ENCODE data around the gene BABAM2. TPM values are rescaled to one million over a fixed set of nuclear protein-coding genes. Genes with fewer than 3 reads are reported as not detected.

The BABAM2 gene
- total RNA-seq, 3 donors from 2014 or later: 34.8 to 42.4 (median 41.3) TPM

- H3K9me3 ChIP-seq: no peaks in the 10 kb centered on the region
- DNase-seq (no peak), ATAC-seq (no peak)
- intact Hi-C loops (cut with DNase I, micrococcal nuclease): no loop called here
- no peak overlapping the region for H3K4me3 ChIP-seq
- peaks cover under 1% of the 10 kb centered on the region for H3K4me1 ChIP-seq (ENCODE audit: low read depth)
- TF ChIP-seq CTCF (IDR thresholded peaks at IDR 0.05): no peak
- no peaks in the 10 kb centered on the region for H3K36me3 ChIP-seq (ENCODE audit: low read depth)
Observed at GRCh38 chr2:28313220-28313784, 422.8 kb downstream of the BABAM2 start.

GRCh38 chr2:28314968-28315367, 424.4 kb downstream of the BABAM2 start:
- ATAC-seq: no peak
- intact Hi-C loops (cut with DNase I, micrococcal nuclease): no loop called here

DNA sequence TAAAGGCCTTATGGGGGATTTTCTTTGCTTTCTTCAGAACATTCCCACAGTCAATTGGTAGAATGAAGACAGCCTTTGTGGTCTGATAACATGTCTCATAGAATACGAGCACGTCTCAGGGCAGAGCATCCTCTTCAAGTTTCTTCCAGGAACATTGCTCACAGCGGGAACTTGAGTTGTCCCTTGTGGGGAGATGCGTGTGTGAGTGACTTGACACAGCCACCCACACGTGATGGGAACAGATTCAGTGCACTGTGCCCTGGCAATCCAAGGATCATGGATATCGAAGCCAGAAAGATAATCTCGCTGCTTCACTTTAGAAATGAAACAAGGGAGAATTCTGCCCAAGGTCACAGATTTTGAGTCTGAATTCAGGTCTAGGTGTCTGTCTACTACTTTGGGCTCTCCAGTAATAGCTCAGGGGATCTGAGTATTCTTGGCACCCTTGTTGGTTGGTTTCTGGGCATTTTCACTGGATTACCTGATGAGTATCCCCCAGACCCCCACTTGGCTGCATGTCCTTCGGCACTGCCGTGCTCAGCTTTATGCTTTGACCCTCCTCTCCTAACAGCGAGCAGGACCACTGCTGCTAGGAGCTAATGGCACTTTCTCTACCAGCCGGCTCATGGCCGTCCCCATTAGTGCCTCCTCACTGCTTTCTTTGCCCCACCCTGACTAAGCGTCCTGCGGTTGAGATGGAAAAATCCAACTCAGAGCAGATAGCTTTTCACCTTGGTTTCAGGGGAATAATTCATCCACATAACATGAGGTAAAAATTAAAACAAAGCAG, 426.2 kb downstream of the BABAM2 start:
- ATAC-seq: no peak
- no peak for TF ChIP-seq CTCF (IDR thresholded peaks at IDR 0.05)
- intact Hi-C loops (cut with DNase I, micrococcal nuclease): no loop called here

More at GRCh38 chr2:28314968-28315367, 424.4 kb downstream of the BABAM2 start:
- no peak for TF ChIP-seq CTCF (IDR thresholded peaks at IDR 0.05)
- Histone ChIP-seq H3K4me3 (no peak overlapping the region), H3K4me1 (ENCODE audit: low read depth) (peaks cover 7% of the 10 kb centered on the region), H3K36me3 (ENCODE audit: low read depth) (no peaks in the 10 kb centered on the region), H3K9me3 (no peaks in the 10 kb centered on the region)
- DNase-seq: no peak

DNA sequence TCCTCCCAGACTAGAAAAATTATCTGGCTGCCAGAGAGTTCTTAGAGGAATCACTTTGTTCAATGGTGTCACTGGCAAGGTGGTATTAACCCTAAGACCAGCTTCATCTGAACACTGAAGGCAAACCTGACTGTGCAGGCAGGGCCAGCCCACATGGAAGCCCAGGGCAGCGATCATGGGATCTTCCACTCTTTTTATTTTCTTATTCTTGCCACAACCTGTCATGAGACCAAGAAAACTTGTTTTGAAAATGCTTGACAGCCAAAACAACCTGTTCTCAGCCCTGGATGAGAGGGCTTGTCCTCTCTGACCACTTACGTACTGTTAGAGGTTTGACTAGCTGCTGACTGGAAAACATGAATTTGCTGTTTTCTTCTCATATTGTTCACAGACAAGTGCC, 426.9 kb downstream of the BABAM2 start:
- no peak overlapping the region for H3K4me3 ChIP-seq
- no peaks in the 10 kb centered on the region for H3K9me3 ChIP-seq
- intact Hi-C loops (cut with DNase I, micrococcal nuclease): no loop called here
- no peak for TF ChIP-seq CTCF (IDR thresholded peaks at IDR 0.05)
- ATAC-seq (no peak), DNase-seq (no peak)
- H3K4me1 ChIP-seq (ENCODE audit: low read depth): peaks cover 7% of the 10 kb centered on the region
- no peaks in the 10 kb centered on the region for H3K36me3 ChIP-seq (ENCODE audit: low read depth)

More for the DNA sequence above, 426.2 kb downstream of the BABAM2 start:
- Histone ChIP-seq H3K4me1 (ENCODE audit: low read depth) (peaks cover 7% of the 10 kb centered on the region), H3K9me3 (no peaks in the 10 kb centered on the region), H3K36me3 (ENCODE audit: low read depth) (no peaks in the 10 kb centered on the region), H3K4me3 (no peak overlapping the region)
- DNase-seq: no peak

DNA sequence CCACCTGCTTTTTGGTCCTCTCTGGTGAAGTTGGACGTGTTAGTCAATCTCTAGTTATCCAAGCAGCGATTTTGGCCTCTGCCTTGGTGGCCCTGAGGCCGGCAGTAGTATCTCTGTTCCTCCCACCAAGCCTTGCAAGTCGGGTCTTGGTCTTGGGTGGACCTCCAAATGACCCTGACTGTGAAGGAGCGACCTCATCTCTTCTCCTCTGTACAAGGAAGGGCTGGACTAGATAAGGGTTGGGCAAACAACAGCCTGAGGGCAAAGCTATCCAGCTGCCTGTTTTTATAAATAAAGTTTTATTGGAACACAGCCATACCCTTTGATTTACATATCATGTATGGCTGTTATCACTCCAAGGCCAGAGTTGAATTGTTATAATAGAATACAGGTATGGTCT, 427.5 kb downstream of the BABAM2 start:
- Histone ChIP-seq H3K4me3 (no peak overlapping the region), H3K9me3 (no peaks in the 10 kb centered on the region), H3K4me1 (ENCODE audit: low read depth) (peaks cover 7% of the 10 kb centered on the region), H3K36me3 (ENCODE audit: low read depth) (no peaks in the 10 kb centered on the region)
- peak; percentile 36 for ATAC-seq
- TF ChIP-seq CTCF (IDR thresholded peaks at IDR 0.05): no peak
- no peak for DNase-seq
- intact Hi-C loops (cut with DNase I, micrococcal nuclease): no loop called here

Data from mucosa of descending colon (tissue), 3 donors.